K562 (cell line): ENCODE measurements around the gene SYNGR1. TPM values are rescaled to one million over a fixed set of nuclear protein-coding genes. Genes with fewer than 3 reads are reported as not detected.

ENCODE experiments used
- ATAC-seq: fragments of 200-7000 bp; cut with Tn5 transposase; 3 replicates; pipeline ENCODE4 v1.9.1; 2020; ENCODE audit warnings: moderate library complexity
- BruUV-seq: library from RNA; stranded (reverse); fragments of 400-500 nt; replicated peaks from 2 replicates; lab custom pipeline; 2021; lab: Mats Ljungman, UMichigan
- CTCF ChIA-PET: fragments of 300-600 bp; formaldehyde crosslinking; extraction: SDS; loops from one replicate; lab custom pipeline; 2021; ENCODE audit warnings: low intra/inter-chr PET ratio; lab: Yijun Ruan, JAX
- POLR2A ChIA-PET: fragments of 300-600, 350-650 bp; sonication (Branson Sonifier 250); formaldehyde crosslinking; extraction: SDS; loops from one replicate; lab custom pipeline; 2021; ENCODE audit warnings: antibody characterized with exemption, inconsistent platforms; lab: Yijun Ruan, JAX
- DNase-seq, 4 experiments: peaks; one replicate each; pipeline versions ENCODE4 v3.0.0 to v3.0.0-alpha.2; 2011 to 2018; ENCODE audit warnings: low spot score in 3 of 4, mixed read lengths in 3 of 4; ENCODE audit errors: extremely low read depth in 1 of 4
- FAIRE-seq: peaks from 2 replicates; lab custom pipeline; 2011; peaks lifted over from hg19 to GRCh38; lab: Jason Lieb, UNC
- H2AFZ ChIP-seq: 2 replicates; pipeline ENCODE4 v1.6.0; 2011; ENCODE audit warnings: low read depth, low read length, control low read depth, inconsistent platforms
- H3K27ac ChIP-seq: fragments of 200-600 bp; 3 replicates; pipeline ENCODE4 v1.8.0; 2011; ENCODE audit warnings: low read depth, mild to moderate bottlenecking, control low read depth, inconsistent platforms, low read length, moderate library complexity, mixed read lengths; ENCODE audit errors: extremely low read depth
- H3K27me3 ChIP-seq, 2 experiments: fragments of 300-600 bp in 1 of 2; 2 replicates in 1 of 2; 3 replicates in 1 of 2; pipeline versions ENCODE4 v1.6.0 to v1.8.0; 2011; ENCODE audit warnings: inconsistent platforms in 2 of 2, low read length in 2 of 2, mild to moderate bottlenecking in 1 of 2, mixed read lengths in 1 of 2, moderate library complexity in 1 of 2; ENCODE audit not compliant: control insufficient read depth in 2 of 2, insufficient read depth in 2 of 2
- H3K36me3 ChIP-seq: fragments of 300-600 bp; 3 replicates; pipeline ENCODE4 v1.8.0; 2011; ENCODE audit warnings: mild to moderate bottlenecking, low read length, inconsistent platforms; ENCODE audit not compliant: control insufficient read depth, insufficient read depth
- H3K4me1 ChIP-seq, 2 experiments: fragments of 200-600 bp in 1 of 2; replicated peaks in 1 of 2; 2 replicates in 1 of 2; 3 replicates in 1 of 2; pipeline versions ENCODE4 v1.5.1 to v1.8.0; 2011; ENCODE audit warnings: inconsistent platforms in 2 of 2, low read length in 2 of 2, mild to moderate bottlenecking in 1 of 2, mixed read lengths in 1 of 2, moderate library complexity in 1 of 2; ENCODE audit not compliant: control insufficient read depth in 2 of 2, insufficient read depth in 2 of 2
- H3K4me2 ChIP-seq: 2 replicates; pipeline ENCODE4 v1.6.1; 2011; ENCODE audit warnings: low read length, control low read depth, inconsistent platforms, mixed read lengths; ENCODE audit not compliant: insufficient read depth
- H3K4me3 ChIP-seq: fragments of 200-600 bp; sonication (generic), shearing (Covaris generic); 2 replicates; pipeline ENCODE4 v1.5.1; 2016; ENCODE audit warnings: control low read depth, inconsistent platforms
- H3K79me2 ChIP-seq: fragments of 200-600 bp; 3 replicates; pipeline ENCODE4 v1.8.0; 2011; ENCODE audit warnings: low read length, inconsistent platforms; ENCODE audit not compliant: control insufficient read depth, insufficient read depth
- H3K9ac ChIP-seq, 2 experiments: 2 replicates each; pipeline versions ENCODE4 v1.6.0 to v1.6.1; 2011; ENCODE audit warnings: low read depth in 2 of 2, low read length in 2 of 2, control low read depth in 1 of 2, inconsistent platforms in 1 of 2, mild to moderate bottlenecking in 1 of 2, mixed read lengths in 1 of 2; ENCODE audit not compliant: insufficient read depth in 1 of 2
- H3K9me1 ChIP-seq: one replicate; pipeline ENCODE4 v1.6.0; 2011; ENCODE audit warnings: inconsistent platforms, mild to moderate bottlenecking, low read length, moderate library complexity; ENCODE audit not compliant: control insufficient read depth, insufficient read depth
- H3K9me3 ChIP-seq: replicated peaks from 2 replicates; pipeline ENCODE4 v1.5.1; 2011; ENCODE audit warnings: low read depth, low read length, inconsistent platforms; ENCODE audit not compliant: control insufficient read depth, insufficient read depth
- H4K20me1 ChIP-seq: replicated peaks from 2 replicates; pipeline ENCODE4 v1.6.1; 2011; ENCODE audit warnings: low read length, inconsistent platforms, mixed read lengths; ENCODE audit not compliant: control insufficient read depth, insufficient read depth
- CBX3 ChIP-seq, 2 experiments: IDR thresholded peaks; 1 replicate in 1 of 2; 2 replicates in 1 of 2; pipeline ENCODE4 v1.6.1; 2012; ENCODE audit warnings: inconsistent platforms in 2 of 2, low read length in 2 of 2, borderline replicate concordance in 1 of 2, control low read depth in 1 of 2
- CTBP1 ChIP-seq: fragments of 450-650 bp; IDR thresholded peaks from 2 replicates; pipeline ENCODE4 v1.6.1; 2016; ENCODE audit warnings: borderline replicate concordance
- DDX20 ChIP-seq: fragments of 450-650 bp; IDR thresholded peaks from 2 replicates; pipeline ENCODE4 v1.6.1; 2016; ENCODE audit warnings: missing genetic modification characterization, low read depth, mild to moderate bottlenecking, missing compliant biosample characterization, moderate library complexity
- GATA2 ChIP-seq: sonication (generic); formaldehyde crosslinking; IDR thresholded peaks from 2 replicates; pipeline ENCODE4 v1.4.0; 2020; ENCODE audit warnings: mild to moderate bottlenecking, missing genetic modification reagents
- KAT7 ChIP-seq: sonication (generic); formaldehyde crosslinking; IDR thresholded peaks from 2 replicates; pipeline ENCODE4 v1.8.0; 2022; ENCODE audit warnings: missing genetic modification reagents, mild to moderate bottlenecking, borderline replicate concordance
- NONO ChIP-seq, 2 experiments: fragments of 200-400 bp in 1 of 2; fragments of 450-650 bp in 1 of 2; formaldehyde crosslinking in 1 of 2; IDR thresholded peaks; 2 replicates each; pipeline ENCODE4 v1.6.1; 2017; ENCODE audit warnings: low read depth in 2 of 2, mild to moderate bottlenecking in 2 of 2, moderate library complexity in 2 of 2, low read length in 1 of 2
- NR1H2 ChIP-seq: sonication (generic); formaldehyde crosslinking; IDR thresholded peaks from 2 replicates; pipeline ENCODE4 v1.4.0; 2020; ENCODE audit warnings: mild to moderate bottlenecking, missing genetic modification reagents
- PPARD ChIP-seq: fragments of 250-450 bp; sonication (Bioruptor Pico); IDR thresholded peaks from 2 replicates; pipeline ENCODE4 v1.8.0; 2022; ENCODE audit warnings: inconsistent platforms, mild to moderate bottlenecking, moderate library complexity
- TFAM ChIP-seq: fragments of 250-450 bp; sonication (Bioruptor Pico); conservative IDR thresholded peaks from 2 replicates; pipeline ENCODE4 v1.5.0; 2021; ENCODE audit warnings: mild to moderate bottlenecking, moderate library complexity
- ZFP30 ChIP-seq: fragments of 250-450 bp; sonication (Bioruptor Pico); IDR thresholded peaks from 2 replicates; pipeline ENCODE4 v1.8.0; 2022; ENCODE audit warnings: moderate library complexity, mild to moderate bottlenecking, inconsistent platforms, borderline replicate concordance
- WGBS: fragments of 100-300 bp; shearing (Covaris generic); methylation state at CpG from one replicate; pipeline ENCODE4 v1.1.6; 2016; ENCODE audit warnings: low coverage, mixed read lengths; ENCODE audit not compliant: insufficient coverage; ENCODE audit errors: missing lambda C conversion rate; 5-methylcytosine and 5-hydroxymethylcytosine counted together
- in situ Hi-C: fragments of 300-500 bp; cut with MboI; formaldehyde crosslinking; loops from 4 replicates; pipeline ENCODE4 v1.15.0; 2018; ENCODE audit warnings: inconsistent platforms, mixed read lengths
- intact Hi-C: fragments of 100-400 bp; cut with micrococcal nuclease; formaldehyde crosslinking; loops from 2 replicates; pipeline ENCODE4 v1.14.2; 2022
- polyA plus RNA-seq, 8 experiments: library from polyadenylated mRNA; depleted of rRNA in 4 of 8; stranded (reverse) in 5 of 8; unstranded in 3 of 8; fragments of >200 nt; fragmentation: Nextera tagmentation in 2 of 8; fragmentation: Illumina TruSeq in 1 of 8; extraction: Ambion mirVana in 2 of 8; extraction: Trizol in 1 of 8; gene quantifications; 2 replicates each; pipeline versions ENCODE4 v1.2.1 to v1.2.3, GENCODE V29; 2011 to 2014; ENCODE audit warnings: inconsistent platforms in 1 of 8, missing spikeins in 1 of 8
- total RNA-seq, 7 experiments: library from RNA; depleted of rRNA in 6 of 7; stranded (reverse); fragments of >200 nt in 6 of 7; fragmentation: Illumina TruSeq in 2 of 7; extraction: Trizol in 2 of 7; gene quantifications; 2 replicates each; pipeline versions ENCODE4 v1.2.1 to v1.2.3, GENCODE V29; 2011 to 2021; ENCODE audit warnings: low replicate concordance in 1 of 7
- TF ChIP-seq, protein P1 (sequence below): fragments of 250-450 bp; sonication (Bioruptor Pico); IDR thresholded peaks from 2 replicates; pipeline ENCODE4 v1.4.0; 2020; ENCODE audit warnings: borderline replicate concordance
- TF ChIP-seq, protein P2 (sequence below): fragments of 250-450 bp; sonication (Bioruptor Pico); IDR thresholded peaks from 2 replicates; pipeline ENCODE4 v1.6.1; 2021; ENCODE audit warnings: mild to moderate bottlenecking
- TF ChIP-seq, protein P3 (sequence below): fragments of 250-450 bp; sonication (Bioruptor Pico); IDR thresholded peaks from 2 replicates; pipeline ENCODE4 v1.8.0; 2021; ENCODE audit warnings: moderate library complexity, mild to moderate bottlenecking, inconsistent platforms
- TF ChIP-seq, protein P4 (sequence below): sonication (generic); formaldehyde crosslinking; IDR thresholded peaks from 2 replicates; pipeline ENCODE4 v1.8.0; 2023; ENCODE audit warnings: mild to moderate bottlenecking, missing genetic modification reagents

The SYNGR1 gene
- total and polyA plus RNA-seq, 9 of the 15 experiments (the other 6 are each of a cell fraction or from before 2014, with no cell fraction given) = 1.8 to 15.9 (median 5.5) TPM

DNA sequence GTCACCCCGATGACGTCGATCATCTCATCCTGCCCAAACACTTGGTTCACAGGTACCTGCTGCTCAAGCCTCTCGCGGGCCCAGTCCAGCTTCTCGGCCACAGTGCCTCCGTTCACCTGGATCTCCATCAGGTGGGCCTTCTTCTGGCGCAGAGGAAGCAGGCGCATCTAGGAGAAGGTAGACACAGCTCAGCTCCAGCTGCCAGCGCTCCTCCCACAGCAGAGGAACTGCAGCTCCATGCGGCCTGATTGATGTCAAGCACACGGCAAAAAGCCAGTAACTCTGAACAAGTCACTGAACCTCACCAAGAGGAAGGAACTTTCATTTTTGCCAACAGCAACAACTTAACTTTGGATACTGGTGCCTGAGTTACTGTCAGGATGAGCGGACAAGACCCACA, 34.4 kb upstream of the SYNGR1 start:
- in situ Hi-C loops (no loop called here), intact Hi-C loops (no loop called here)
- Histone ChIP-seq H3K27ac (peak overlapping the region; percentile 86; the same call in 2 of the 3 replicates), H3K79me2 (peaks cover 64% of the 10 kb centered on the region), H3K4me1 (peaks cover 15 to 42% of the 10 kb centered on the region in 2 experiments; a peak in 4 of 5 replicates), H3K9me3 (no peaks in the 10 kb centered on the region), H3K27me3 (no peaks in the 10 kb centered on the region), H3K4me2 (peak overlapping the region; percentile 99), H3K4me3 (peak overlapping the region; percentile 69; the same call in 1 of the 2 replicates), H3K9me1 (peaks cover 3% of the 10 kb centered on the region), H3K36me3 (peaks cover 72% of the 10 kb centered on the region), H4K20me1 (peaks cover 76% of the 10 kb centered on the region), H2AFZ (no peak overlapping the region), H3K9ac (peak overlapping the region; percentile 89 to 100; a peak in 3 of 4 replicates)
- no peak for FAIRE-seq
- WGBS = 65% methylated on average over 13 of the region's 13 CpGs
- ChIA-PET POLR2A (interaction anchor here (0.6 to 7.1 kb wide), 18 partner anchors 9 to 208 kb away, joined by 3 to 136 read pairs (median 4); partner anchors contain the start of gene MIEF1), CTCF (interaction anchor here (0.6 to 1.2 kb wide), 2 partner anchors 66 to 144 kb away, joined by 3 to 9 read pairs; no protein-coding TSS in a partner anchor)
- ATAC-seq = no peak
- no TSS peak for BruUV-seq
- DNase-seq = no peak
- TF ChIP-seq TFAM (CRISPR knock-in tag) (no peak), NR1H2 (CRISPR knock-in tag) (no peak), PPARD (CRISPR knock-in tag) (no peak), DDX20 (tag) (no peak), NONO (IDR thresholded peaks at IDR 0.05; ENCODE audit: low read depth in 2 of 2, low read length in 1 of 2) (no peak), ZFP30 (CRISPR knock-in tag) (no peak), KAT7 (no peak; the same call in 1 of the 2 replicates), CBX3 (IDR thresholded peaks at IDR 0.05; ENCODE audit: borderline replicate concordance in 1 of 2, low read length in 2 of 2) (no peak), GATA2 (no peak), CTBP1 (no peak)
- TF ChIP-seq, protein P1, sequence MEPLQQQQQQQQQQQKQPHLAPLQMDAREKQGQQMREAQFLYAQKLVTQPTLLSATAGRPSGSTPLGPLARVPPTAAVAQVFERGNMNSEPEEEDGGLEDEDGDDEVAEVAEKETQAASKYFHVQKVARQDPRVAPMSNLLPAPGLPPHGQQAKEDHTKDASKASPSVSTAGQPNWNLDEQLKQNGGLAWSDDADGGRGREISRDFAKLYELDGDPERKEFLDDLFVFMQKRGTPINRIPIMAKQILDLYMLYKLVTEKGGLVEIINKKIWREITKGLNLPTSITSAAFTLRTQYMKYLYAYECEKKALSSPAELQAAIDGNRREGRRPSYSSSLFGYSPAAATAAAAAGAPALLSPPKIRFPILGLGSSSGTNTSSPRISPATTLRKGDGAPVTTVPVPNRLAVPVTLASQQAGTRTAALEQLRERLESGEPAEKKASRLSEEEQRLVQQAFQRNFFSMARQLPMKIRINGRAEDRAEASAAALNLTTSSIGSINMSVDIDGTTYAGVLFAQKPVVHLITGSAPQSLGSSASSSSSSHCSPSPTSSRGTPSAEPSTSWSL (CRISPR knock-in tag) = no peak
- TF ChIP-seq, protein P2, sequence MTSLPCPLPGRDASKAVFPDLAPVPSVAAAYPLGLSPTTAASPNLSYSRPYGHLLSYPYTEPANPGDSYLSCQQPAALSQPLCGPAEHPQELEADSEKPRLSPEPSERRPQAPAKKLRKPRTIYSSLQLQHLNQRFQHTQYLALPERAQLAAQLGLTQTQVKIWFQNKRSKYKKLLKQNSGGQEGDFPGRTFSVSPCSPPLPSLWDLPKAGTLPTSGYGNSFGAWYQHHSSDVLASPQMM = no peak
- TF ChIP-seq, protein P3, sequence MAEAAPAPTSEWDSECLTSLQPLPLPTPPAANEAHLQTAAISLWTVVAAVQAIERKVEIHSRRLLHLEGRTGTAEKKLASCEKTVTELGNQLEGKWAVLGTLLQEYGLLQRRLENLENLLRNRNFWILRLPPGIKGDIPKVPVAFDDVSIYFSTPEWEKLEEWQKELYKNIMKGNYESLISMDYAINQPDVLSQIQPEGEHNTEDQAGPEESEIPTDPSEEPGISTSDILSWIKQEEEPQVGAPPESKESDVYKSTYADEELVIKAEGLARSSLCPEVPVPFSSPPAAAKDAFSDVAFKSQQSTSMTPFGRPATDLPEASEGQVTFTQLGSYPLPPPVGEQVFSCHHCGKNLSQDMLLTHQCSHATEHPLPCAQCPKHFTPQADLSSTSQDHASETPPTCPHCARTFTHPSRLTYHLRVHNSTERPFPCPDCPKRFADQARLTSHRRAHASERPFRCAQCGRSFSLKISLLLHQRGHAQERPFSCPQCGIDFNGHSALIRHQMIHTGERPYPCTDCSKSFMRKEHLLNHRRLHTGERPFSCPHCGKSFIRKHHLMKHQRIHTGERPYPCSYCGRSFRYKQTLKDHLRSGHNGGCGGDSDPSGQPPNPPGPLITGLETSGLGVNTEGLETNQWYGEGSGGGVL (CRISPR knock-in tag) = no peak
- TF ChIP-seq, protein P4, sequence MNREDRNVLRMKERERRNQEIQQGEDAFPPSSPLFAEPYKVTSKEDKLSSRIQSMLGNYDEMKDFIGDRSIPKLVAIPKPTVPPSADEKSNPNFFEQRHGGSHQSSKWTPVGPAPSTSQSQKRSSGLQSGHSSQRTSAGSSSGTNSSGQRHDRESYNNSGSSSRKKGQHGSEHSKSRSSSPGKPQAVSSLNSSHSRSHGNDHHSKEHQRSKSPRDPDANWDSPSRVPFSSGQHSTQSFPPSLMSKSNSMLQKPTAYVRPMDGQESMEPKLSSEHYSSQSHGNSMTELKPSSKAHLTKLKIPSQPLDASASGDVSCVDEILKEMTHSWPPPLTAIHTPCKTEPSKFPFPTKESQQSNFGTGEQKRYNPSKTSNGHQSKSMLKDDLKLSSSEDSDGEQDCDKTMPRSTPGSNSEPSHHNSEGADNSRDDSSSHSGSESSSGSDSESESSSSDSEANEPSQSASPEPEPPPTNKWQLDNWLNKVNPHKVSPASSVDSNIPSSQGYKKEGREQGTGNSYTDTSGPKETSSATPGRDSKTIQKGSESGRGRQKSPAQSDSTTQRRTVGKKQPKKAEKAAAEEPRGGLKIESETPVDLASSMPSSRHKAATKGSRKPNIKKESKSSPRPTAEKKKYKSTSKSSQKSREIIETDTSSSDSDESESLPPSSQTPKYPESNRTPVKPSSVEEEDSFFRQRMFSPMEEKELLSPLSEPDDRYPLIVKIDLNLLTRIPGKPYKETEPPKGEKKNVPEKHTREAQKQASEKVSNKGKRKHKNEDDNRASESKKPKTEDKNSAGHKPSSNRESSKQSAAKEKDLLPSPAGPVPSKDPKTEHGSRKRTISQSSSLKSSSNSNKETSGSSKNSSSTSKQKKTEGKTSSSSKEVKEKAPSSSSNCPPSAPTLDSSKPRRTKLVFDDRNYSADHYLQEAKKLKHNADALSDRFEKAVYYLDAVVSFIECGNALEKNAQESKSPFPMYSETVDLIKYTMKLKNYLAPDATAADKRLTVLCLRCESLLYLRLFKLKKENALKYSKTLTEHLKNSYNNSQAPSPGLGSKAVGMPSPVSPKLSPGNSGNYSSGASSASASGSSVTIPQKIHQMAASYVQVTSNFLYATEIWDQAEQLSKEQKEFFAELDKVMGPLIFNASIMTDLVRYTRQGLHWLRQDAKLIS = peak; percentile 44; the same call in 1 of the 2 replicates
